Omental fat pad (tissue), 4 donors: ENCODE data around the gene DYSF. TPM values are rescaled to one million over a fixed set of nuclear protein-coding genes. Genes with fewer than 3 reads are reported as not detected.

Source experiments
- ATAC-seq: fragments of 150-250 bp; one replicate; pipeline ENCODE4 v1.9.1; 2016; ENCODE audit warnings: mild to moderate bottlenecking, moderate library complexity; ENCODE audit not compliant: low FRiP score
- DNase-seq: peaks from one replicate; pipeline ENCODE4 v3.0.0-alpha.2; 2019; ENCODE audit warnings: low spot score
- CTCF ChIP-seq, 3 donors: fragments of 450-650 bp; IDR thresholded peaks; one replicate each; pipeline ENCODE4 v1.5.1; 2016 to 2017; ENCODE audit warnings: antibody characterized with exemption in 3 of 3, mild to moderate bottlenecking in 3 of 3, moderate library complexity in 2 of 3
- total RNA-seq, 4 donors: library from RNA; depleted of rRNA; stranded (reverse); fragments of >200 nt; gene quantifications; one replicate each; pipeline ENCODE4 v1.1.0, GENCODE V29; 2016

The DYSF gene
- total RNA-seq, 4 donors from 2014 or later, result 7.9 to 70.5 (median 17.8) TPM

GRCh38 chr2:71710367-71711132, 257.2 kb downstream of the DYSF start:
- ATAC-seq (no peak), DNase-seq (no peak)
- no peak for TF ChIP-seq CTCF (IDR thresholded peaks at IDR 0.05)

- ATAC-seq (no peak), DNase-seq (no peak)
- no peak for TF ChIP-seq CTCF (IDR thresholded peaks at IDR 0.05)
These were observed 257.9 kb downstream of the DYSF start for GRCh38 chr2:71711133-71711855.

- ATAC-seq, result no peak
- no peak for TF ChIP-seq CTCF (IDR thresholded peaks at IDR 0.05)
- DNase-seq, result no peak
These were observed 258.9 kb downstream of the DYSF start for GRCh38 chr2:71712158-71712818.

- DNase-seq (no peak), ATAC-seq (no peak)
These were observed 260.5 kb downstream of the DYSF start for GRCh38 chr2:71713581-71714580.

GRCh38 chr2:71714601-71715240, 261.4 kb downstream of the DYSF start:
- ATAC-seq, result no peak
- no peak for DNase-seq

More at GRCh38 chr2:71713581-71714580, 260.5 kb downstream of the DYSF start:
- TF ChIP-seq CTCF (IDR thresholded peaks at IDR 0.05), result no peak

More at GRCh38 chr2:71714601-71715240, 261.4 kb downstream of the DYSF start:
- TF ChIP-seq CTCF (IDR thresholded peaks at IDR 0.05), result no peak
